GM19324 (cell line): Measurements from ENCODE around the gene FSHB.
"Not testable (repeated sequence)": the region's sequence is repeated elsewhere in the genome, so short reads cannot be mapped to it uniquely, and the experiment has no call there.

Source experiments
- ATAC-seq: cut with Tn5 transposase; IDR thresholded peaks from one replicate; pipeline ENCODE4 v1.9.1; 2021; ENCODE audit warnings: mild to moderate bottlenecking, moderate library complexity; ENCODE audit not compliant: unreplicated experiment, low FRiP score

FSHB gene

GRCh38 chr11:30260813-30261212 lies 30.0 kb downstream of the FSHB start:
- ATAC-seq, result peak; percentile 82

DNA sequence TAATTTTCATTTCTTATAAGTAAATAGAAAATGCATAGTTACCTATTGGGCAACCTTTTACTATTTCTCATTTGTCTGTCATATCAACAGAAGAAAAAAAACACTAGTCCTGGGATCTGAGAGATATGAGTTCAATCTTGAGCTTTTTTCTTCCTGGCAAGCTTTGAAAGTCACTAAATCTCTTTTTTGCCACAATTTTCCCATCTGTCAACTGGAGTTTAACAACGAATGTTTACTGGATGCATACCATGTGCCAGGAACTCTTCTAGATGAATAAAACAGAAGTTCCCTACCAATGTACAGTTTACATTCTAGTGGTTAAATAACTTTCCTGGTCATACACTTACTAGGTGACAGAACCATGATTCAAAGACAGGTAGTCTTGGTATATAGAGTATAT lies 31.0 kb downstream of the FSHB start:
- no peak for ATAC-seq

GRCh38 chr11:30268638-30269037 lies 37.8 kb downstream of the FSHB start:
- ATAC-seq, result not testable (repeated sequence)

- ATAC-seq, result no peak
Observed at GRCh38 chr11:30270671-30271070, 39.9 kb downstream of the FSHB start.

- ATAC-seq, result no peak
Observed at GRCh38 chr11:30277176-30277575, 46.4 kb downstream of the FSHB start.

DNA sequence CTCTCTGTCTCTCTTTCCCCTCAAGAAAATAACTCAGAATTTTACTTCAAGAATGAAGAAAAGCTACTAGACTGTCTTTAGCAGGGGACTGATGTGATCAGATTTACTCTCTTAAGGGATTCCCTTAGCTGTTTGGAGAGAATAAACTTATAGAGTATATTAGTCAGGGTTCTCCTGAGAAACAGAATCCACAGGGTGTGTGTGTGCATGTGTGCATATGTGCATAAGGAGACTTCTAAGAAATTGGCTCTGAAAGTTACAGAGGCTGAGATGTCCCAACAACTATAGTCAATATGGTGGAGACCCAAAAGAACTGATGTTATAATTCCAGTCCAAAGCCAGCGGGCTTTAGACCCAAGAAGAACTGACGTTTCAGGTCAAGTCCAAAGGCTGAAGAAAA lies 49.0 kb downstream of the FSHB start:
- ATAC-seq, result no peak

DNA sequence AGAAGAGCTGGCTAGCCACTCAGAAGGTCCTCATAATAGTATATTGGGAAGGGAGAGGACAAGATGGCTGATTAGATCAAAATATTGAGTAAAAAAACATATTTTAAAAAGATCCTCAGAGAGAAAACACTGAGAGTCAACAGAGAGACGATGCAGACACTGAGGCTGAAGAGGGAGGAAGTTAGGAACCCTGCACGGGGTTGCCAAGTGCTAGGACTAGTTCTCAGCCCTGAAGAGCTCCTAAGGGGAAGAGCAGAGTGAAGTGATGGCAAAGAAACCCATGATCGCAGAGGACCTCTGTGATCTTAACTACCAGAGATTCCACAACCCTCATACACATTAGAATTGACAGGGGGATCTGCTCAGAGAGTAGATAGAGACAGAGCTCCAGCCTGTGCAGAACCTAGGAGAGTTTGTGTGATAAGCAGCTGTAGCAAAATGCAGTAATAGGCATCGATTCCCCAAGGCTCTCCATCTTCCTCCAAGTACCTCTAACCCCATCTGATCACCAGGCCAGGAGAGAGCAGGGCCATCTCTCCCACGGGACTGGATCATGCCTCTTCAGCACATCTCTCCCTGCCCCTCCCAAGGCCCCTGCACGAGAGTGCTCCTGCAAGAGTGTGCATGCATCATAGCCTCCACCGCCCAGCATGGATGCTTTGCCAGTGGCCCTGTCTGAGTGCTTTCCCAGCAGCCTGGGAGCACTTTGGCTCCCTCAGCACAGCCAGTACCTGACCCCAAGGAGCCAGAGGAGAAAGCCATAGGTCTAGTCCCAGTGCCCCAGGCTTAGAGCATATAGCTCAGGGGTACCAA lies 50.9 kb downstream of the FSHB start:
- ATAC-seq, result peak; percentile 42

GRCh38 chr11:30282289-30282631 lies 51.4 kb downstream of the FSHB start:
- peak; percentile 69 for ATAC-seq
